Fibroblast of mammary gland (primary cell): ENCODE results near the gene SMARCAL1.

ENCODE experiments used
- DNase-seq: peaks from one replicate; pipeline ENCODE4 v3.0.0-alpha.2; 2010; ENCODE audit warnings: low read depth
- H3K4me3 ChIP-seq: 2 replicates; pipeline ENCODE4 v1.5.1; 2011; ENCODE audit warnings: low read depth, mild to moderate bottlenecking, low read length, moderate library complexity; ENCODE audit not compliant: control insufficient read depth
- TF ChIP-seq, protein P1 (sequence below): conservative IDR thresholded peaks from 2 replicates; pipeline ENCODE4 v1.5.1; 2011; ENCODE audit warnings: low read depth, low read length, inconsistent platforms; ENCODE audit not compliant: control insufficient read depth, insufficient read depth

Gene SMARCAL1

DNA sequence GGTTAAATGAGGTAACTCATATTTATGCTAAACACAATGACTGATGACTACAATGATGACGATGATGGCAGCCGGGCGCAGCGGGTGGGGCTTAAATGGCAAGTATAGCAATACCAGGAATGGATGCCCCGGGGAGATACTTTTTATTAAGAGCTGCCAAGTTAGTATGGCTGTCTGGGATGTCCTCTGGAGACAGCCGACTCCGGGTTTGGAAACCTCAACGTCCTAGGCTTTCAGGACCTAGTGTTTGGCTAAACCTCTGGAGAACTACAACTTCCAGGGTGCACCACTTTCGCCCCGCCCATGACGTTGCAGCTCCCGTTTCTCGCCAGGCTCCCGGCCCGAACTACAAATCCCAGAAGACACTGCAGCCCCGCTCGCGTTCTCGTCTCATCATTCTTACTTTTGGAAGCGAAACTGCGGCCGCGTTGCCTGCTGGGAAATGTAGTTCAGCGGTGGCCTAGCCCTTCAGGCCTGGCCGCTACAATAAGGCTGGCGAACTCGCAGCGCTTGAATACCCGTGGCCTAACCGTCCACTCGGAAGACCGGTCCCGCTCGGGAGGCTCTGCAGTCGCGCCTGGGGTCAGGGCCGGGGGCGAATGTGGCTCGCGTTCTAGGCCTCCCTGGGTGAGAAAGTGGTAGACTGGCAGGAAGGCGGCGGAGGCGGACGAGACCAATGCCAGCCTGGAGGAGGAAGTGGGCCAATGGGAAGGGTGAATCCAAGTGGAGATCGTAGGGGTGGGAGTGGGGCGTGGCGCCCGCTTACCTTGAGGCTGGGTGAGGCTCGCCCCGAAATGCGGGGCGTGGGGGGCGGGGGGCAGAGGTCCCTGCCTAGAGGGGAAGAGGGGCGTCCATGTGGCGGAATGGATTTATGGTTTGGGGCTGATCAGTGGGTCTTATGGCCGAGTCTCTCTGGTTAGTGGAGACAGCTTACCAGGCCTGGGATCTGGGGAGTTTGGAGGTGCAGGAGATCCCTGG, at the start of gene SMARCAL1:
TSS of gene SMARCAL1 (plus strand) at position 463 of the 978 bp plus-strand sequence. CDS start 2,221 bp downstream, outside the sequence.
- TF ChIP-seq, protein P1, sequence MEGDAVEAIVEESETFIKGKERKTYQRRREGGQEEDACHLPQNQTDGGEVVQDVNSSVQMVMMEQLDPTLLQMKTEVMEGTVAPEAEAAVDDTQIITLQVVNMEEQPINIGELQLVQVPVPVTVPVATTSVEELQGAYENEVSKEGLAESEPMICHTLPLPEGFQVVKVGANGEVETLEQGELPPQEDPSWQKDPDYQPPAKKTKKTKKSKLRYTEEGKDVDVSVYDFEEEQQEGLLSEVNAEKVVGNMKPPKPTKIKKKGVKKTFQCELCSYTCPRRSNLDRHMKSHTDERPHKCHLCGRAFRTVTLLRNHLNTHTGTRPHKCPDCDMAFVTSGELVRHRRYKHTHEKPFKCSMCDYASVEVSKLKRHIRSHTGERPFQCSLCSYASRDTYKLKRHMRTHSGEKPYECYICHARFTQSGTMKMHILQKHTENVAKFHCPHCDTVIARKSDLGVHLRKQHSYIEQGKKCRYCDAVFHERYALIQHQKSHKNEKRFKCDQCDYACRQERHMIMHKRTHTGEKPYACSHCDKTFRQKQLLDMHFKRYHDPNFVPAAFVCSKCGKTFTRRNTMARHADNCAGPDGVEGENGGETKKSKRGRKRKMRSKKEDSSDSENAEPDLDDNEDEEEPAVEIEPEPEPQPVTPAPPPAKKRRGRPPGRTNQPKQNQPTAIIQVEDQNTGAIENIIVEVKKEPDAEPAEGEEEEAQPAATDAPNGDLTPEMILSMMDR = no peak
- peak; percentile 96 for DNase-seq
- H3K4me3 ChIP-seq = peak within 1 kb of the TSS; percentile 89

DNA sequence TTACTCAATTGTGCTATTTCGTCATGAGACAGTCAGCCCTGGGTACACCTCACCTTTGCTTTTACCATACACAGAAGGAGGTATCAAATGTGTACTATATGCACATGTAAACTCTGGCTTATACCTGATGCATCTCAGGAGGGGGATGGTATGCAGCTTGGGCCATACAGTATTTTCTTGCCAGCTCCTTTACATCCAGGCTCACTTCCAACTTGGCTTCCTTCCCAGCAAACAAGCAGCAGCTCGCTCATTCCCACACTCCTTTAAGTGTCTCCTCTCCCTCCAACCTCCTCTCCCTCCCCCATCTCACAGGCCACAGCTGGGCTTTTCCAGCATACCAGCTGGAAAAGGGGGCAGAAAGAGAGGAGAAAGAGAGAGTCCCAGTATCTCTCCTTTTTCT, 49.6 kb upstream of the SMARCAL1 start:
- no peak overlapping the region for H3K4me3 ChIP-seq
- TF ChIP-seq, protein P1 = no peak
- peak; percentile 68 for DNase-seq

DNA sequence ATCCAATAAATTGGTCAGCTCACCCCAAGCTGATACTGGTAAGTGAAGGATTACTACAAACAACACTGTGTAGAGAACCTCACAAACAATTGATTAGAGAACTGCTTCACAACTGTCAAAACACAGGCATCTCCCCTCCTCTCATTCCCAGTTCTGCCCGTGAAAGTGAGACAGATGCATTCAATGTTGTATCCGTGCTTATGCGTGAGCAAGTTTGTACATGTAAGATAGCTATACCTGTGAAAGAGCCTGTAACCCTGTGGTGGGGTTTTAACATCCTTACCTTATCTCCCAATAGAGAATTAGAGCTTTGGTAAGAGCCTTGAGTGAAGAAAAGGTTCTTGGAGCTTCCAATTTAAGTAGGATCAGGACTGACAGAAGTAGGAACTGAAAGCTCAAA, 49.1 kb upstream of the SMARCAL1 start:
- no peak overlapping the region for H3K4me3 ChIP-seq
- TF ChIP-seq, protein P1 = no peak

DNA sequence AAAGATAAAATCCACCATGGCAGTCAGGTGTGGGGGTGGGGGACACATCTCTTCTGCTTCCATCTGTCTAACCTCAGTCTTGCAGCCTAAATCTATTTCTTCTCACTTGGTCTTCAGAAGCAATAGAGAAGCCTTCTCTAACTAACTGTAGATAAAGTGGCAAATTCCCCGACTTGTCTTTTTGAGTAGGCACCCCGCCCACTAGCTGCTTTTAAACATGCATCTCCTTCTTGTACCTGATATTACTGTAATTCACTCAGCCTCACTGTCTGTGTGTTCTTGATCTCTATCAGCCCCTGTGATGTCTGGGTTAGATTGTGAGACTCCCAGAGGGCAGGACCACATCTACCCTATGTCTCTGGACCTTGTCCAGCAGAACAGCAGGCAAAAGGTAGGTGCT, 46.8 kb upstream of the SMARCAL1 start:
- TF ChIP-seq, protein P1 = no peak
- H3K4me3 ChIP-seq = no peak overlapping the region
- no peak for DNase-seq

More for the DNA sequence above, 49.1 kb upstream of the SMARCAL1 start:
- DNase-seq = no peak

DNA sequence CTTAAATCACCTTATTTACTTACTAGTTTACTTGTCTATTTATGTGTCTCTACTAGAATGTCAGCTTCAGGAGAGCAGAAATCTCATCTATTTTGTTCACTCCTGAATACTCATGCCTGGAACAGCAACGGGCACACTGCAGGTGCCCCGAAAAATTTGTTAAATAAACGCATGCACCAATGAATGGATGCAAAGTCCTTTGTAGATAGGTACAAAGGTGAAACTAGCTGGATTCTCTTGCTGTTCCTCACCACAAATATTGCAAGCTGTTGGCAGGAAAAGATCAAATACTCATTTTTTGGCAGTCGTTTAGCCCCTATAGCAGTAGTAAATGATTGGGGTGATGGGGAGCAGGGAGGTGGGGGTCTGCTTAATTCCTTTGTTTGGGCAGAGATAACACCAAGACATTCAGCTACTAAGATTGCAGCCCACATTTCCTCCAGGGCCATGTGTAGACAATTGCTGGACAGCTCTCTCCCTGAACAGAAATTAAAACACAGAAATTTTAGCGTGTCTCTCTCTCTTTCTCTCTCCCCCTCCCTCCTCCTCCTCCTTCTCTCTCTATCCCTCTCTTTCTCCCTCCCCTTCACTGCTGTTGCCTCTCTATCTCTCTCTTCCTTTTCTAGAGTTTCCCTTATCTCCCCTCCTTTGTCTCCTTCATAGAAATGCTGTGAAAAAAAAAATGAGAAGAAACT, 45.4 kb upstream of the SMARCAL1 start:
- no peak for DNase-seq
- H3K4me3 ChIP-seq = no peak overlapping the region
- TF ChIP-seq, protein P1 = no peak

DNA sequence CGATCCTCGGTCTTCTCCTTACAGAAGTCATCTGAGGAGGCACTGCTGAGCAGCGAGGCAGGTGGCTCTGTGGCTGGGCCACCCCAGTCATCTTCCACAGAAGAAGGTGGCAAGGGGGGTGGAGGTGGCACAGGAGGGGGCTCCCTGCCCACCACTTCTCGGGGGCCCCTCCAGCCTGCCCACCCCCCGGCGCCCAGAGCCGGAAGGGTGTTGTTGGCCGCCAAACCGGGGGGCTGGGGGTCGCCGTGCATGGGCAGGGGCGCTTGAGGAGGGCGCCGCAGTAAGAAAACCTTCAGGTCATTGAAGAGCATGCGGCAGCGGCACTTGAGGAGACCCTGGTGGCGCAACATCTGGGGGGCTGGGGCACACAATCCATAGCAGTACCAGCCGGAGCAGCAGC, 42.5 kb upstream of the SMARCAL1 start:
- TF ChIP-seq, protein P1 = no peak
- no peak overlapping the region for H3K4me3 ChIP-seq
- DNase-seq = no peak
